T follicular helper cell (primary cell): ENCODE data around the gene EHBP1L1.

Source experiments
- DNase-seq: peaks from one replicate; pipeline ENCODE4 v3.0.0-alpha.2; 2020; ENCODE audit warnings: low read depth

EHBP1L1 gene

GRCh38 chr11:65577756-65578109 is 1.9 kb downstream of the EHBP1L1 start:
- DNase-seq = no peak

GRCh38 chr11:65578134-65578533 is 2.3 kb downstream of the EHBP1L1 start:
- DNase-seq = no peak

GRCh38 chr11:65578667-65579066 is 2.8 kb downstream of the EHBP1L1 start:
- DNase-seq = no peak

GRCh38 chr11:65579291-65579690 is 3.4 kb downstream of the EHBP1L1 start:
- no peak for DNase-seq

- no peak for DNase-seq
Observed at GRCh38 chr11:65580031-65580692, 4.3 kb downstream of the EHBP1L1 start.

GRCh38 chr11:65580756-65581155 is 4.9 kb downstream of the EHBP1L1 start:
- no peak for DNase-seq

- DNase-seq = no peak
Observed at GRCh38 chr11:65581928-65582327, 6.1 kb downstream of the EHBP1L1 start.

- no peak for DNase-seq
Observed at GRCh38 chr11:65583589-65583988, 7.7 kb downstream of the EHBP1L1 start.

- DNase-seq = no peak
Observed at GRCh38 chr11:65584106-65584505, 8.3 kb downstream of the EHBP1L1 start.

GRCh38 chr11:65584723-65585171 is 8.9 kb downstream of the EHBP1L1 start:
- DNase-seq = no peak

- no peak for DNase-seq
Observed at GRCh38 chr11:65585396-65586246, 9.8 kb downstream of the EHBP1L1 start.

- DNase-seq = no peak
Observed at GRCh38 chr11:65586247-65586630, 10.4 kb downstream of the EHBP1L1 start.

- no peak for DNase-seq
Observed at GRCh38 chr11:65586676-65587075, 10.8 kb downstream of the EHBP1L1 start.

- DNase-seq = peak; percentile 71
Observed at GRCh38 chr11:65588199-65589054, 12.6 kb downstream of the EHBP1L1 start.

- no peak for DNase-seq
Observed at GRCh38 chr11:65589444-65590239, 13.8 kb downstream of the EHBP1L1 start.

GRCh38 chr11:65590240-65590738 is 14.4 kb downstream of the EHBP1L1 start:
- no peak for DNase-seq

- DNase-seq = no peak
Observed at GRCh38 chr11:65591939-65592857, 16.3 kb downstream of the EHBP1L1 start.

- no peak for DNase-seq
Observed at GRCh38 chr11:65592858-65593517, 17.1 kb downstream of the EHBP1L1 start.

- no peak for DNase-seq
Observed at GRCh38 chr11:65593518-65594414, 17.9 kb downstream of the EHBP1L1 start.
